K562 (cell line): ENCODE data around the gene RHEX. TPM values are rescaled to one million over a fixed set of nuclear protein-coding genes. Genes with fewer than 3 reads are reported as not detected.

ENCODE experiments used
- ATAC-seq: fragments of 200-7000 bp; cut with Tn5 transposase; 3 replicates; pipeline ENCODE4 v1.9.1; 2020; ENCODE audit warnings: moderate library complexity
- BruUV-seq: library from RNA; stranded (reverse); fragments of 400-500 nt; replicated peaks from 2 replicates; lab custom pipeline; 2021; lab: Mats Ljungman, UMichigan
- CTCF ChIA-PET: fragments of 300-600 bp; formaldehyde crosslinking; extraction: SDS; loops from one replicate; lab custom pipeline; 2021; ENCODE audit warnings: low intra/inter-chr PET ratio; lab: Yijun Ruan, JAX
- POLR2A ChIA-PET: fragments of 300-600, 350-650 bp; sonication (Branson Sonifier 250); formaldehyde crosslinking; extraction: SDS; loops from one replicate; lab custom pipeline; 2021; ENCODE audit warnings: antibody characterized with exemption, inconsistent platforms; lab: Yijun Ruan, JAX
- DNase-seq, 4 experiments: peaks; one replicate each; pipeline versions ENCODE4 v3.0.0 to v3.0.0-alpha.2; 2011 to 2018; ENCODE audit warnings: low spot score in 3 of 4, mixed read lengths in 3 of 4; ENCODE audit errors: extremely low read depth in 1 of 4
- FAIRE-seq: peaks from 2 replicates; lab custom pipeline; 2011; peaks lifted over from hg19 to GRCh38; lab: Jason Lieb, UNC
- H2AFZ ChIP-seq: 2 replicates; pipeline ENCODE4 v1.6.0; 2011; ENCODE audit warnings: low read depth, low read length, control low read depth, inconsistent platforms
- H3K27ac ChIP-seq: fragments of 200-600 bp; 3 replicates; pipeline ENCODE4 v1.8.0; 2011; ENCODE audit warnings: low read depth, mild to moderate bottlenecking, control low read depth, inconsistent platforms, low read length, moderate library complexity, mixed read lengths; ENCODE audit errors: extremely low read depth
- H3K27me3 ChIP-seq, 2 experiments: fragments of 300-600 bp in 1 of 2; 2 replicates in 1 of 2; 3 replicates in 1 of 2; pipeline versions ENCODE4 v1.6.0 to v1.8.0; 2011; ENCODE audit warnings: inconsistent platforms in 2 of 2, low read length in 2 of 2, mild to moderate bottlenecking in 1 of 2, mixed read lengths in 1 of 2, moderate library complexity in 1 of 2; ENCODE audit not compliant: control insufficient read depth in 2 of 2, insufficient read depth in 2 of 2
- H3K36me3 ChIP-seq: fragments of 300-600 bp; 3 replicates; pipeline ENCODE4 v1.8.0; 2011; ENCODE audit warnings: mild to moderate bottlenecking, low read length, inconsistent platforms; ENCODE audit not compliant: control insufficient read depth, insufficient read depth
- H3K4me1 ChIP-seq, 2 experiments: fragments of 200-600 bp in 1 of 2; replicated peaks in 1 of 2; 2 replicates in 1 of 2; 3 replicates in 1 of 2; pipeline versions ENCODE4 v1.5.1 to v1.8.0; 2011; ENCODE audit warnings: inconsistent platforms in 2 of 2, low read length in 2 of 2, mild to moderate bottlenecking in 1 of 2, mixed read lengths in 1 of 2, moderate library complexity in 1 of 2; ENCODE audit not compliant: control insufficient read depth in 2 of 2, insufficient read depth in 2 of 2
- H3K4me2 ChIP-seq: 2 replicates; pipeline ENCODE4 v1.6.1; 2011; ENCODE audit warnings: low read length, control low read depth, inconsistent platforms, mixed read lengths; ENCODE audit not compliant: insufficient read depth
- H3K4me3 ChIP-seq: fragments of 200-600 bp; sonication (generic), shearing (Covaris generic); 2 replicates; pipeline ENCODE4 v1.5.1; 2016; ENCODE audit warnings: control low read depth, inconsistent platforms
- H3K79me2 ChIP-seq: fragments of 200-600 bp; 3 replicates; pipeline ENCODE4 v1.8.0; 2011; ENCODE audit warnings: low read length, inconsistent platforms; ENCODE audit not compliant: control insufficient read depth, insufficient read depth
- H3K9ac ChIP-seq, 2 experiments: 2 replicates each; pipeline versions ENCODE4 v1.6.0 to v1.6.1; 2011; ENCODE audit warnings: low read depth in 2 of 2, low read length in 2 of 2, control low read depth in 1 of 2, inconsistent platforms in 1 of 2, mild to moderate bottlenecking in 1 of 2, mixed read lengths in 1 of 2; ENCODE audit not compliant: insufficient read depth in 1 of 2
- H3K9me1 ChIP-seq: one replicate; pipeline ENCODE4 v1.6.0; 2011; ENCODE audit warnings: inconsistent platforms, mild to moderate bottlenecking, low read length, moderate library complexity; ENCODE audit not compliant: control insufficient read depth, insufficient read depth
- H3K9me3 ChIP-seq: replicated peaks from 2 replicates; pipeline ENCODE4 v1.5.1; 2011; ENCODE audit warnings: low read depth, low read length, inconsistent platforms; ENCODE audit not compliant: control insufficient read depth, insufficient read depth
- H4K20me1 ChIP-seq: replicated peaks from 2 replicates; pipeline ENCODE4 v1.6.1; 2011; ENCODE audit warnings: low read length, inconsistent platforms, mixed read lengths; ENCODE audit not compliant: control insufficient read depth, insufficient read depth
- EGR1 ChIP-seq: fragments of 450-650 bp; conservative IDR thresholded peaks from 2 replicates; pipeline ENCODE4 v1.6.1; 2017; ENCODE audit warnings: mild to moderate bottlenecking
- FOXJ2 ChIP-seq: fragments of 200-800 bp; sonication (Bioruptor generic); IDR thresholded peaks from 2 replicates; pipeline ENCODE4 v1.6.1; 2016; ENCODE audit warnings: missing genetic modification characterization, missing compliant biosample characterization
- HLTF ChIP-seq: fragments of 450-650 bp; IDR thresholded peaks from 2 replicates; pipeline ENCODE4 v1.6.1; 2016
- KDM2B ChIP-seq: fragments of 250-450 bp; sonication (Bioruptor Pico); IDR thresholded peaks from 2 replicates; pipeline ENCODE4 v1.8.0; 2021; ENCODE audit warnings: mild to moderate bottlenecking, moderate library complexity
- MAFG ChIP-seq: fragments of 450-650 bp; conservative IDR thresholded peaks from 2 replicates; pipeline ENCODE4 v1.6.1; 2016; ENCODE audit warnings: missing genetic modification characterization, missing compliant biosample characterization
- MEF2A ChIP-seq: IDR thresholded peaks from 2 replicates; pipeline ENCODE4 v1.6.1; 2011; ENCODE audit warnings: low read depth, mild to moderate bottlenecking, low read length, moderate library complexity; ENCODE audit not compliant: control insufficient read depth
- NELFE ChIP-seq: IDR thresholded peaks from 2 replicates; pipeline ENCODE4 v1.6.1; 2011; ENCODE audit warnings: mild to moderate bottlenecking; ENCODE audit not compliant: insufficient read depth, insufficient read length
- PRPF4 ChIP-seq: fragments of 200-400 bp; formaldehyde crosslinking; IDR thresholded peaks from one replicate; pipeline ENCODE4 v1.6.1; 2017; ENCODE audit warnings: low read length, low read depth, mild to moderate bottlenecking; ENCODE audit not compliant: insufficient read depth, poor library complexity, severe bottlenecking
- PURB ChIP-seq: sonication (generic); formaldehyde crosslinking; IDR thresholded peaks from 2 replicates; pipeline ENCODE4 v1.9.0; 2021; ENCODE audit warnings: low read depth, mild to moderate bottlenecking, missing genetic modification reagents
- RBM25 ChIP-seq: fragments of 200-400 bp; formaldehyde crosslinking; IDR thresholded peaks from 2 replicates; pipeline ENCODE4 v1.6.1; 2018; ENCODE audit warnings: low read length, low read depth, moderate library complexity; ENCODE audit not compliant: severe bottlenecking
- SMARCA4 ChIP-seq: fragments of 450-650 bp; IDR thresholded peaks from 2 replicates; pipeline ENCODE4 v1.6.1; 2016
- SNRNP70 ChIP-seq: fragments of 200-400 bp; formaldehyde crosslinking; optimal IDR thresholded peaks from 2 replicates; pipeline ENCODE3; 2017; ENCODE audit warnings: low read depth, low read length
- TCF7L2 ChIP-seq: fragments of 150-350 bp; IDR thresholded peaks from 2 replicates; pipeline ENCODE4 v1.6.1; 2016; ENCODE audit warnings: low read depth, mild to moderate bottlenecking, low read length, moderate library complexity
- TEAD4 ChIP-seq, 2 experiments: sonication (generic) in 1 of 2; formaldehyde crosslinking in 1 of 2; IDR thresholded peaks; 2 replicates each; pipeline versions ENCODE4 v1.6.1 to v1.8.0; 2012 to 2022; ENCODE audit warnings: borderline replicate concordance in 1 of 2, inconsistent platforms in 1 of 2, low read length in 1 of 2, mild to moderate bottlenecking in 1 of 2, missing genetic modification reagents in 1 of 2
- TRIM24 ChIP-seq, 2 experiments: fragments of 450-650 bp; IDR thresholded peaks; 2 replicates each; pipeline ENCODE4 v1.6.1; 2016
- ZC3H4 ChIP-seq: sonication (generic); formaldehyde crosslinking; IDR thresholded peaks from 2 replicates; pipeline ENCODE4 v1.9.0; 2021; ENCODE audit warnings: missing genetic modification reagents, borderline replicate concordance
- ZFP36 ChIP-seq: fragments of 150-350 bp; IDR thresholded peaks from 2 replicates; pipeline ENCODE4 v1.6.1; 2018; ENCODE audit warnings: low read length, low read depth; ENCODE audit not compliant: partially characterized antibody
- ZNF143 ChIP-seq: sonication (generic); formaldehyde crosslinking; IDR thresholded peaks from 2 replicates; pipeline ENCODE4 v1.9.0; 2022; ENCODE audit warnings: mild to moderate bottlenecking, missing genetic modification reagents
- ZNF146 ChIP-seq: IDR thresholded peaks from one replicate; pipeline ENCODE4 v1.6.1; 2018; ENCODE audit warnings: missing compliant biosample characterization; ENCODE audit not compliant: unreplicated experiment
- WGBS: fragments of 100-300 bp; shearing (Covaris generic); methylation state at CpG from one replicate; pipeline ENCODE4 v1.1.6; 2016; ENCODE audit warnings: low coverage, mixed read lengths; ENCODE audit not compliant: insufficient coverage; ENCODE audit errors: missing lambda C conversion rate; 5-methylcytosine and 5-hydroxymethylcytosine counted together
- in situ Hi-C: fragments of 300-500 bp; cut with MboI; formaldehyde crosslinking; loops from 4 replicates; pipeline ENCODE4 v1.15.0; 2018; ENCODE audit warnings: inconsistent platforms, mixed read lengths
- intact Hi-C: fragments of 100-400 bp; cut with micrococcal nuclease; formaldehyde crosslinking; loops from 2 replicates; pipeline ENCODE4 v1.14.2; 2022
- polyA plus RNA-seq, 8 experiments: library from polyadenylated mRNA; depleted of rRNA in 4 of 8; stranded (reverse) in 5 of 8; unstranded in 3 of 8; fragments of >200 nt; fragmentation: Nextera tagmentation in 2 of 8; fragmentation: Illumina TruSeq in 1 of 8; extraction: Ambion mirVana in 2 of 8; extraction: Trizol in 1 of 8; gene quantifications; 2 replicates each; pipeline versions ENCODE4 v1.2.1 to v1.2.3, GENCODE V29; 2011 to 2014; ENCODE audit warnings: inconsistent platforms in 1 of 8, missing spikeins in 1 of 8
- total RNA-seq, 7 experiments: library from RNA; depleted of rRNA in 6 of 7; stranded (reverse); fragments of >200 nt in 6 of 7; fragmentation: Illumina TruSeq in 2 of 7; extraction: Trizol in 2 of 7; gene quantifications; 2 replicates each; pipeline versions ENCODE4 v1.2.1 to v1.2.3, GENCODE V29; 2011 to 2021; ENCODE audit warnings: low replicate concordance in 1 of 7
- TF ChIP-seq, protein P1 (sequence below): fragments of 450-650 bp; IDR thresholded peaks from 2 replicates; pipeline ENCODE4 v1.6.1; 2016

The RHEX gene
- total and polyA plus RNA-seq, 9 of the 15 experiments (the other 6 are each of a cell fraction or from before 2014, with no cell fraction given) = not detected

DNA sequence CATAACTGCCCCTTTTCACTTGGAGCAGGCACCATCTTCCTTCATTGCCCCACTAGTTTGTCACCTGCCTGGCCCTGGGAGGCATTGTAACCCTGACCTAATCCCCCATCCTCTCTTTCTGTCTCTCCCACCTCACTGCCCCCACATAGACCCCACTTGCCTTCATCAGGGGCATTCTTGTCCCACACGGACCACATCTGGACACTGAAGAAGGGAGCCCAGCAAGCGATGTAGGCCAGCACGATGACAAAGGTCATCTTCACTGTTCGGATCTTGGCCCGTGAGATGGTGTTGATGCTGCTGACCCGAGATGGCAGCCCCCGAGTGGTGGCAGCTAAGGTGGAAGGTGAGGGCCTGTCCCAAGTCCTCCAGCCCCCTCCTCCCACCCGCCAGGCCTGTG, 62.8 kb downstream of the RHEX start:
- in situ Hi-C loops = no loop called here
- no peak for DNase-seq

More for the DNA sequence above, 62.8 kb downstream of the RHEX start:
- Histone ChIP-seq H3K9me1 (no peaks in the 10 kb centered on the region), H3K9me3 (no peaks in the 10 kb centered on the region), H3K9ac (no peak overlapping the region), H3K4me1 (peaks cover 5 to 15% of the 10 kb centered on the region in 2 experiments; a peak in 3 of 5 replicates), H3K27ac (no peak overlapping the region), H3K27me3 (peaks cover 48 to 59% of the 10 kb centered on the region in 2 experiments), H2AFZ (no peak overlapping the region), H3K4me3 (no peak overlapping the region), H4K20me1 (peaks cover 3% of the 10 kb centered on the region; the same call in 1 of the 2 replicates), H3K36me3 (no peaks in the 10 kb centered on the region), H3K4me2 (no peak overlapping the region), H3K79me2 (no peaks in the 10 kb centered on the region)
- TF ChIP-seq, protein P1, sequence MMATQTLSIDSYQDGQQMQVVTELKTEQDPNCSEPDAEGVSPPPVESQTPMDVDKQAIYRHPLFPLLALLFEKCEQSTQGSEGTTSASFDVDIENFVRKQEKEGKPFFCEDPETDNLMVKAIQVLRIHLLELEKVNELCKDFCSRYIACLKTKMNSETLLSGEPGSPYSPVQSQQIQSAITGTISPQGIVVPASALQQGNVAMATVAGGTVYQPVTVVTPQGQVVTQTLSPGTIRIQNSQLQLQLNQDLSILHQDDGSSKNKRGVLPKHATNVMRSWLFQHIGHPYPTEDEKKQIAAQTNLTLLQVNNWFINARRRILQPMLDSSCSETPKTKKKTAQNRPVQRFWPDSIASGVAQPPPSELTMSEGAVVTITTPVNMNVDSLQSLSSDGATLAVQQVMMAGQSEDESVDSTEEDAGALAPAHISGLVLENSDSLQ = no peak
- TF ChIP-seq PRPF4 = no peak
- no peak for TF ChIP-seq ZNF143 (CRISPR knock-in tag)
- TF ChIP-seq RBM25 = no peak
- TF ChIP-seq NELFE = no peak
- no peak for TF ChIP-seq HLTF
- TF ChIP-seq MEF2A = no peak
- TF ChIP-seq MAFG (tag) = no peak
- TF ChIP-seq SMARCA4 = no peak
- no peak for TF ChIP-seq ZNF146
- TF ChIP-seq FOXJ2 = no peak
- no peak for TF ChIP-seq TRIM24 (IDR thresholded peaks at IDR 0.05)
- TF ChIP-seq SNRNP70 = no peak
- no peak for TF ChIP-seq ZC3H4 (CRISPR knock-in tag)
- no peak for TF ChIP-seq KDM2B (CRISPR knock-in tag)
- TF ChIP-seq TEAD4 (IDR thresholded peaks at IDR 0.05; ENCODE audit: low read length) = no peak
- no peak for TF ChIP-seq TEAD4 (CRISPR knock-in tag; IDR thresholded peaks at IDR 0.05; ENCODE audit: borderline replicate concordance)
- TF ChIP-seq PURB (CRISPR knock-in tag) = no peak
- TF ChIP-seq ZFP36 = no peak
- TF ChIP-seq TCF7L2 = no peak
- no peak for TF ChIP-seq EGR1
- ChIA-PET POLR2A (interaction anchor here (1.4 kb wide), 1 partner anchor 10 kb away, joined by 10 read pairs; no protein-coding TSS in a partner anchor), CTCF (no interaction called here)
- no peak for FAIRE-seq
- 2% methylated on average over 8 of the region's 8 CpGs for WGBS
- BruUV-seq = no TSS peak
- intact Hi-C loops = no loop called here
- ATAC-seq = no peak
